Natural killer cell treated with Interleukin-12 subunit alpha and Interleukin-12 subunit beta and Interleukin-15 and Interleukin-18, amount 100 ng/mL, for 72 hours (primary cell): ENCODE measurements around the gene COG6. TPM values are rescaled to one million over a fixed set of nuclear protein-coding genes. Genes with fewer than 3 reads are reported as not detected.

Experiments used
- ATAC-seq, 2 donors: fragments of 150-1000 bp; cut with Tn5 transposase in 1 of 2; sonication (Bioruptor Pico), chemical (Tn5 transposase) in 1 of 2; 2 replicates each; pipeline ENCODE4 v1.10.0; 2021
- DNase-seq: peaks from one replicate; pipeline ENCODE4 v3.0.0; 2022; ENCODE audit warnings: low spot score
- H3K27ac Mint-ChIP-seq, 2 donors: 1 replicate in 1 of 2; 2 replicates in 1 of 2; pipeline ENCODE4 v1.8.0; 2022; ENCODE audit warnings: mixed read lengths in 2 of 2, mild to moderate bottlenecking in 1 of 2, moderate library complexity in 1 of 2
- H3K27me3 Mint-ChIP-seq, 2 donors: 1 replicate in 1 of 2; 2 replicates in 1 of 2; pipeline ENCODE4 v1.8.0; 2022; ENCODE audit warnings: mixed read lengths in 2 of 2
- H3K36me3 Mint-ChIP-seq: one replicate; pipeline ENCODE4 v1.8.0; 2022; ENCODE audit warnings: mixed read lengths
- H3K4me1 Mint-ChIP-seq, 2 donors: 1 replicate in 1 of 2; 2 replicates in 1 of 2; pipeline ENCODE4 v1.8.0; 2022; ENCODE audit warnings: low read depth in 2 of 2, mixed read lengths in 2 of 2, mild to moderate bottlenecking in 1 of 2
- H3K4me3 Mint-ChIP-seq: one replicate; pipeline ENCODE4 v1.8.0; 2022; ENCODE audit warnings: mixed read lengths
- H3K9me3 Mint-ChIP-seq: 2 replicates; pipeline ENCODE4 v1.8.0; 2022; ENCODE audit warnings: mixed read lengths
- total RNA-seq, 2 donors: library from RNA; stranded (reverse); gene quantifications; one replicate each; pipeline ENCODE4 v1.2.3, GENCODE V29; 2022

Gene COG6
- total RNA-seq, 2 donors from 2014 or later = 24.0 to 40.8 TPM

GRCh38 chr13:39655041-39655568, 357 bp upstream of the COG6 start:
- ATAC-seq (no peak), DNase-seq (no peak)
- H3K36me3 Mint-ChIP-seq = peaks cover 7% of the 10 kb centered on the region
- peaks cover 6 to 21% of the 10 kb centered on the region in 2 donors for H3K27me3 Mint-ChIP-seq
- peaks cover 24 to 25% of the 10 kb centered on the region in 2 donors for H3K4me1 Mint-ChIP-seq
- H3K27ac Mint-ChIP-seq = peak overlapping the region; percentile 90 to 95
- H3K9me3 Mint-ChIP-seq = peaks cover 4% of the 10 kb centered on the region
- peak overlapping the region; percentile 90 for H3K4me3 Mint-ChIP-seq

GRCh38 chr13:39656325-39656677, 839 bp downstream of the COG6 start:
- H3K9me3 Mint-ChIP-seq = peaks cover 4% of the 10 kb centered on the region
- peak overlapping the region; percentile 90 to 95 for H3K27ac Mint-ChIP-seq
- H3K4me3 Mint-ChIP-seq = peak overlapping the region; percentile 90
- peaks cover 24 to 25% of the 10 kb centered on the region in 2 donors for H3K4me1 Mint-ChIP-seq
- peaks cover 1 to 17% of the 10 kb centered on the region in 2 donors for H3K27me3 Mint-ChIP-seq
- no peak for ATAC-seq
- DNase-seq = no peak
- H3K36me3 Mint-ChIP-seq = peaks cover 7% of the 10 kb centered on the region

GRCh38 chr13:39663508-39663907, 8.0 kb downstream of the COG6 start:
- Mint-ChIP-seq H3K36me3 (peaks cover 8% of the 10 kb centered on the region), H3K9me3 (no peaks in the 10 kb centered on the region), H3K27me3 (no peaks in the 10 kb centered on the region), H3K27ac (no peak overlapping the region), H3K4me1 (peaks cover 2 to 5% of the 10 kb centered on the region in 2 donors), H3K4me3 (no peak overlapping the region)
- ATAC-seq = no peak
- no peak for DNase-seq

GRCh38 chr13:39663958-39664357, 8.5 kb downstream of the COG6 start:
- H3K27ac Mint-ChIP-seq = no peak overlapping the region
- DNase-seq (no peak), ATAC-seq (no peak)
- H3K36me3 Mint-ChIP-seq = peaks cover 8% of the 10 kb centered on the region
- peaks cover 0 to 5% of the 10 kb centered on the region in 2 donors for H3K4me1 Mint-ChIP-seq
- no peaks in the 10 kb centered on the region for H3K27me3 Mint-ChIP-seq
- no peaks in the 10 kb centered on the region for H3K9me3 Mint-ChIP-seq
- H3K4me3 Mint-ChIP-seq = no peak overlapping the region

GRCh38 chr13:39665763-39666162, 10.3 kb downstream of the COG6 start:
- H3K27me3 Mint-ChIP-seq = no peaks in the 10 kb centered on the region
- peaks cover 8% of the 10 kb centered on the region for H3K36me3 Mint-ChIP-seq
- ATAC-seq (no peak), DNase-seq (no peak)
- H3K9me3 Mint-ChIP-seq = no peaks in the 10 kb centered on the region
- no peak overlapping the region for H3K27ac Mint-ChIP-seq
- H3K4me1 Mint-ChIP-seq = peaks cover 0 to 5% of the 10 kb centered on the region in 2 donors
- H3K4me3 Mint-ChIP-seq = no peak overlapping the region

GRCh38 chr13:39670445-39670844, 15.0 kb downstream of the COG6 start:
- Mint-ChIP-seq H3K4me3 (no peak overlapping the region), H3K4me1 (peaks cover 0 to 6% of the 10 kb centered on the region in 2 donors), H3K27ac (no peak overlapping the region), H3K27me3 (no peaks in the 10 kb centered on the region), H3K36me3 (peaks cover 3% of the 10 kb centered on the region), H3K9me3 (no peaks in the 10 kb centered on the region)
- ATAC-seq (no peak), DNase-seq (no peak)

GRCh38 chr13:39672378-39673132, 17.1 kb downstream of the COG6 start:
- H3K9me3 Mint-ChIP-seq = no peaks in the 10 kb centered on the region
- DNase-seq (no peak), ATAC-seq (peak in 1 of 2 donors; percentile 46)
- no peaks in the 10 kb centered on the region for H3K36me3 Mint-ChIP-seq
- peaks cover 0 to 6% of the 10 kb centered on the region in 2 donors for H3K4me1 Mint-ChIP-seq
- H3K27me3 Mint-ChIP-seq = no peaks in the 10 kb centered on the region
- no peak overlapping the region for H3K27ac Mint-ChIP-seq
- no peak overlapping the region for H3K4me3 Mint-ChIP-seq

GRCh38 chr13:39675904-39676303, 20.4 kb downstream of the COG6 start:
- Mint-ChIP-seq H3K27me3 (no peaks in the 10 kb centered on the region), H3K9me3 (no peaks in the 10 kb centered on the region), H3K4me1 (peaks cover 0 to 6% of the 10 kb centered on the region in 2 donors), H3K4me3 (no peak overlapping the region), H3K36me3 (peaks cover 5% of the 10 kb centered on the region), H3K27ac (no peak overlapping the region)
- DNase-seq (no peak), ATAC-seq (no peak)

- no peak overlapping the region for H3K4me3 Mint-ChIP-seq
- H3K4me1 Mint-ChIP-seq = peaks cover 0 to 6% of the 10 kb centered on the region in 2 donors
- no peak overlapping the region for H3K27ac Mint-ChIP-seq
- peaks cover 10% of the 10 kb centered on the region for H3K36me3 Mint-ChIP-seq
- no peaks in the 10 kb centered on the region for H3K27me3 Mint-ChIP-seq
- no peak for ATAC-seq
- DNase-seq = no peak
- no peaks in the 10 kb centered on the region for H3K9me3 Mint-ChIP-seq
Measured at GRCh38 chr13:39676315-39676876, 20.9 kb downstream of the COG6 start.

GRCh38 chr13:39682310-39682709, 26.8 kb downstream of the COG6 start:
- Mint-ChIP-seq H3K4me1 (no peaks in the 10 kb centered on the region), H3K9me3 (no peaks in the 10 kb centered on the region), H3K36me3 (peaks cover 11% of the 10 kb centered on the region), H3K27ac (no peak overlapping the region), H3K4me3 (no peak overlapping the region), H3K27me3 (no peaks in the 10 kb centered on the region)
- ATAC-seq = no peak
- DNase-seq = no peak

GRCh38 chr13:39682788-39683187, 27.3 kb downstream of the COG6 start:
- ATAC-seq = no peak
- H3K4me3 Mint-ChIP-seq = no peak overlapping the region
- peaks cover 14% of the 10 kb centered on the region for H3K36me3 Mint-ChIP-seq
- DNase-seq = no peak
- H3K4me1 Mint-ChIP-seq = peaks cover 0 to 2% of the 10 kb centered on the region in 2 donors
- no peaks in the 10 kb centered on the region for H3K27me3 Mint-ChIP-seq
- H3K27ac Mint-ChIP-seq = no peak overlapping the region
- H3K9me3 Mint-ChIP-seq = no peaks in the 10 kb centered on the region

- H3K27ac Mint-ChIP-seq = no peak overlapping the region
- H3K9me3 Mint-ChIP-seq = no peaks in the 10 kb centered on the region
- no peak overlapping the region for H3K4me3 Mint-ChIP-seq
- ATAC-seq = no peak
- no peaks in the 10 kb centered on the region for H3K27me3 Mint-ChIP-seq
- peaks cover 10 to 16% of the 10 kb centered on the region in 2 donors for H3K4me1 Mint-ChIP-seq
- H3K36me3 Mint-ChIP-seq = peaks cover 18% of the 10 kb centered on the region
- DNase-seq = no peak
Measured at GRCh38 chr13:39684531-39685137, 29.2 kb downstream of the COG6 start.

GRCh38 chr13:39685652-39686051, 30.2 kb downstream of the COG6 start:
- Mint-ChIP-seq H3K4me3 (no peak overlapping the region), H3K9me3 (no peaks in the 10 kb centered on the region), H3K27me3 (no peaks in the 10 kb centered on the region), H3K4me1 (peaks cover 10 to 16% of the 10 kb centered on the region in 2 donors), H3K27ac (no peak overlapping the region), H3K36me3 (peaks cover 16% of the 10 kb centered on the region)
- ATAC-seq (no peak), DNase-seq (no peak)

- H3K4me3 Mint-ChIP-seq = peak overlapping the region; percentile 59
- no peaks in the 10 kb centered on the region for H3K27me3 Mint-ChIP-seq
- H3K36me3 Mint-ChIP-seq = peaks cover 12% of the 10 kb centered on the region
- ATAC-seq (peak; percentile 24 to 53), DNase-seq (no peak)
- H3K4me1 Mint-ChIP-seq = peaks cover 10 to 16% of the 10 kb centered on the region in 2 donors
- peak overlapping the region; percentile 44 to 72 for H3K27ac Mint-ChIP-seq
- no peaks in the 10 kb centered on the region for H3K9me3 Mint-ChIP-seq
Measured at GRCh38 chr13:39688278-39688677, 32.8 kb downstream of the COG6 start.
